B cell (primary cell): ENCODE measurements around the gene OPA1. TPM values are rescaled to one million over a fixed set of nuclear protein-coding genes. Genes with fewer than 3 reads are reported as not detected.

Experiments
- ATAC-seq: fragments of 200-7000 bp; cut with Tn5 transposase; one replicate; pipeline ENCODE4 v1.10.0; 2021; ENCODE audit warnings: low read depth, mild to moderate bottlenecking, moderate number of reproducible peaks, moderate library complexity
- CTCF ChIA-PET: fragments of 350-600 bp; sonication (Branson Sonifier 250); formaldehyde crosslinking; loops from one replicate; lab custom pipeline; 2021; ENCODE audit warnings: antibody characterized with exemption, inconsistent platforms; lab: Charles Lee
- POLR2A ChIA-PET: fragments of 350-600 bp; sonication (Branson Sonifier 250); formaldehyde crosslinking; loops from one replicate; lab custom pipeline; 2021; ENCODE audit warnings: antibody characterized with exemption; lab: Charles Lee
- DNase-seq: peaks from one replicate; pipeline ENCODE4 v3.0.0; 2013
- H2AFZ ChIP-seq: 2 replicates; pipeline ENCODE4 v1.6.1; 2012; ENCODE audit warnings: mild to moderate bottlenecking, low read depth, low read length; ENCODE audit not compliant: insufficient read depth, poor library complexity, severe bottlenecking
- H3K27ac ChIP-seq, 2 donors: 1 replicate in 1 of 2; 2 replicates in 1 of 2; pipeline ENCODE4 v1.5.1; 2012 to 2013; ENCODE audit warnings: low read length in 2 of 2, mild to moderate bottlenecking in 2 of 2, moderate library complexity in 1 of 2
- H3K27me3 ChIP-seq, 4 experiments: fragments of 200-600 bp in 1 of 4; sonication (generic) in 1 of 4; replicated peaks in 1 of 4; 1 replicate in 2 of 4; 2 replicates in 2 of 4; pipeline versions ENCODE4 v1.6.1 to v1.7.0; 2013 to 2016; ENCODE audit warnings: low read length in 3 of 4, mild to moderate bottlenecking in 2 of 4, mixed read lengths in 1 of 4, moderate library complexity in 1 of 4; ENCODE audit not compliant: insufficient read depth in 4 of 4, control insufficient read depth in 3 of 4; ENCODE audit errors: control extremely low read depth in 1 of 4
- H3K36me3 ChIP-seq, 2 experiments: replicated peaks in 1 of 2; 1 replicate in 1 of 2; 2 replicates in 1 of 2; pipeline versions ENCODE4 v1.6.1 to v1.7.1; 2013; ENCODE audit warnings: low read length in 1 of 2; ENCODE audit not compliant: insufficient read depth in 2 of 2, control insufficient read depth in 1 of 2; ENCODE audit errors: control extremely low read depth in 1 of 2, extremely low read depth in 1 of 2
- H3K4me1 ChIP-seq, 2 donors: fragments of 200-600 bp in 1 of 2; sonication (generic) in 1 of 2; 1 replicate in 1 of 2; 2 replicates in 1 of 2; pipeline versions ENCODE4 v1.5.1 to v1.6.1; 2013 to 2017; ENCODE audit warnings: low read length in 2 of 2; ENCODE audit not compliant: control insufficient read depth in 2 of 2, insufficient read depth in 2 of 2
- H3K4me2 ChIP-seq: replicated peaks from 2 replicates; pipeline ENCODE3; 2012; ENCODE audit warnings: mild to moderate bottlenecking, low read depth, low read length; ENCODE audit not compliant: poor library complexity, severe bottlenecking
- H3K4me3 ChIP-seq, 5 experiments: fragments of 200-600 bp in 1 of 5; sonication (generic) in 1 of 5; 1 replicate in 3 of 5; 2 replicates in 2 of 5; pipeline versions ENCODE4 v1.5.1 to v1.7.0; 2011 to 2016; ENCODE audit warnings: low read length in 4 of 5, mild to moderate bottlenecking in 4 of 5, low read depth in 2 of 5, control low read depth in 1 of 5, moderate library complexity in 1 of 5; ENCODE audit not compliant: insufficient read depth in 1 of 5; ENCODE audit errors: control extremely low read depth in 1 of 5, extremely low read depth in 1 of 5
- H3K79me2 ChIP-seq: fragments of 200-600 bp; sonication (generic); one replicate; pipeline ENCODE4 v1.6.0; 2016; ENCODE audit warnings: low read length; ENCODE audit not compliant: control insufficient read depth, insufficient read depth
- H3K9ac ChIP-seq: fragments of 200-600 bp; sonication (generic); 2 replicates; pipeline ENCODE4 v1.6.1; 2017; ENCODE audit warnings: mild to moderate bottlenecking, low read length, moderate library complexity
- H3K9me3 ChIP-seq, 3 donors: one replicate each; pipeline versions ENCODE4 v1.6.1 to v1.7.1; 2013; ENCODE audit warnings: low read length in 2 of 3; ENCODE audit not compliant: control insufficient read depth in 2 of 3, insufficient read depth in 1 of 3; ENCODE audit errors: control extremely low read depth in 1 of 3
- H4K20me1 ChIP-seq: 2 replicates; pipeline ENCODE4 v1.6.0; 2012; ENCODE audit warnings: mild to moderate bottlenecking, low read length; ENCODE audit not compliant: insufficient read depth, control insufficient read depth, poor library complexity, severe bottlenecking
- H3K27ac Mint-ChIP-seq: one replicate; pipeline ENCODE4 v1.8.0; 2021; ENCODE audit warnings: mixed read lengths
- H3K27me3 Mint-ChIP-seq: one replicate; pipeline ENCODE4 v1.8.0; 2021; ENCODE audit warnings: mixed read lengths
- H3K4me1 Mint-ChIP-seq: one replicate; pipeline ENCODE4 v1.8.0; 2021; ENCODE audit warnings: mixed read lengths
- H3K4me3 Mint-ChIP-seq: one replicate; pipeline ENCODE4 v1.8.0; 2021; ENCODE audit warnings: mixed read lengths
- H3K9me3 Mint-ChIP-seq: one replicate; pipeline ENCODE4 v1.8.0; 2022; ENCODE audit warnings: mixed read lengths; ENCODE audit not compliant: insufficient read depth
- EZH2 ChIP-seq: IDR thresholded peaks from 2 replicates; pipeline ENCODE4 v1.6.1; 2012; ENCODE audit warnings: borderline replicate concordance, low read depth, mild to moderate bottlenecking, moderate library complexity, low read length; ENCODE audit not compliant: insufficient read depth, poor library complexity, severe bottlenecking
- WGBS: methylation state at CpG from one replicate; pipeline ENCODE4 v1.1.5; 2013; ENCODE audit warnings: missing lambda C conversion rate; ENCODE audit not compliant: insufficient coverage; 5-methylcytosine and 5-hydroxymethylcytosine counted together
- intact Hi-C: fragments of 100-400 bp; cut with micrococcal nuclease; formaldehyde crosslinking; loops from one replicate; pipeline ENCODE4 v1.10.0; 2022
- polyA plus RNA-seq: library from polyadenylated mRNA; depleted of rRNA; stranded (reverse); fragments of >200 nt; gene quantifications from 2 replicates; pipeline ENCODE4 v1.2.3, GENCODE V29; 2012
- total RNA-seq, 2 donors: library from RNA; stranded (reverse); fragments of 120-200 nt in 1 of 2; gene quantifications; 1 replicate in 1 of 2; 2 replicates in 1 of 2; pipeline versions ENCODE4 v1.2.3 to v1.2.4, GENCODE V29; 2013 to 2022
- TF ChIP-seq, protein P1 (sequence below): fragments of 200-600 bp; IDR thresholded peaks from one replicate; pipeline ENCODE4 v1.8.0; 2022; ENCODE audit warnings: antibody characterized with exemption, mild to moderate bottlenecking

Gene OPA1
- total and polyA plus RNA-seq, 2 donors (not counting 1 experiment from before 2014, with no cell fraction given) = 9.1 to 62.8 TPM

DNA sequence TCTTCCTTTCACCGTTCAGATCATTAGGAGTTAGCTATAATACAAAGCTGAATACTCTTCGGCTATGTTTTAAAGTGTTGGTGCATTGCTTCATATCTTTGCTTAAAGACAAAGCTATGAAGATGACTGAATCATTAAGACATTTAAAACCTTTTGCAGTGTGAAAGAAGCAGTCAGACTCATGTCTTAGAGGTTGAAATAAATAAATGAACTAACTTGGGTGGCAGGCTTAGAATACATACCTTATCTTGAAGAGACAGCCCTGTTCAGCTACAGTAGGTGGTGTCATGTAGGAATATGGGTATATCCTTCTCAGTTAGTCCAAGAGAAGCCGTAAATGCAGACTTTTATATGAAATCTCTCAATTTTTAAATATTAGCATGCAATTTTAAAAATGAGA lies 63.4 kb downstream of the OPA1 start:
- no peaks in the 10 kb centered on the region for H3K79me2 ChIP-seq
- WGBS = 100% methylated on average over 1 of the region's 3 CpGs
- H3K4me2 ChIP-seq = no peak overlapping the region
- no peaks in the 10 kb centered on the region for H3K27me3 Mint-ChIP-seq
- DNase-seq (no peak), ATAC-seq (no peak)
- no peak overlapping the region for H2AFZ ChIP-seq
- H4K20me1 ChIP-seq = no peaks in the 10 kb centered on the region
- intact Hi-C loops = no loop called here
- no peak overlapping the region for H3K27ac ChIP-seq
- H3K9me3 ChIP-seq = no peaks in the 10 kb centered on the region
- peaks cover 10 to 46% of the 10 kb centered on the region in 2 experiments for H3K36me3 ChIP-seq
- H3K27me3 ChIP-seq = no peaks in the 10 kb centered on the region
- H3K27ac Mint-ChIP-seq = no peak overlapping the region
- no peak overlapping the region for H3K4me3 Mint-ChIP-seq
- no peak overlapping the region for H3K4me3 ChIP-seq
- ChIA-PET POLR2A (no interaction called here), CTCF (interaction anchor here (1.2 to 1.5 kb wide), 2 partner anchors 9 to 659 kb away, joined by 3 to 4 read pairs; no protein-coding TSS in a partner anchor)
- TF ChIP-seq, protein P1, sequence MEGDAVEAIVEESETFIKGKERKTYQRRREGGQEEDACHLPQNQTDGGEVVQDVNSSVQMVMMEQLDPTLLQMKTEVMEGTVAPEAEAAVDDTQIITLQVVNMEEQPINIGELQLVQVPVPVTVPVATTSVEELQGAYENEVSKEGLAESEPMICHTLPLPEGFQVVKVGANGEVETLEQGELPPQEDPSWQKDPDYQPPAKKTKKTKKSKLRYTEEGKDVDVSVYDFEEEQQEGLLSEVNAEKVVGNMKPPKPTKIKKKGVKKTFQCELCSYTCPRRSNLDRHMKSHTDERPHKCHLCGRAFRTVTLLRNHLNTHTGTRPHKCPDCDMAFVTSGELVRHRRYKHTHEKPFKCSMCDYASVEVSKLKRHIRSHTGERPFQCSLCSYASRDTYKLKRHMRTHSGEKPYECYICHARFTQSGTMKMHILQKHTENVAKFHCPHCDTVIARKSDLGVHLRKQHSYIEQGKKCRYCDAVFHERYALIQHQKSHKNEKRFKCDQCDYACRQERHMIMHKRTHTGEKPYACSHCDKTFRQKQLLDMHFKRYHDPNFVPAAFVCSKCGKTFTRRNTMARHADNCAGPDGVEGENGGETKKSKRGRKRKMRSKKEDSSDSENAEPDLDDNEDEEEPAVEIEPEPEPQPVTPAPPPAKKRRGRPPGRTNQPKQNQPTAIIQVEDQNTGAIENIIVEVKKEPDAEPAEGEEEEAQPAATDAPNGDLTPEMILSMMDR = no peak
- no peak for TF ChIP-seq EZH2
- no peaks in the 10 kb centered on the region for H3K4me1 ChIP-seq
- H3K9ac ChIP-seq = no peak overlapping the region
- no peaks in the 10 kb centered on the region for H3K4me1 Mint-ChIP-seq
- no peaks in the 10 kb centered on the region for H3K9me3 Mint-ChIP-seq

DNA sequence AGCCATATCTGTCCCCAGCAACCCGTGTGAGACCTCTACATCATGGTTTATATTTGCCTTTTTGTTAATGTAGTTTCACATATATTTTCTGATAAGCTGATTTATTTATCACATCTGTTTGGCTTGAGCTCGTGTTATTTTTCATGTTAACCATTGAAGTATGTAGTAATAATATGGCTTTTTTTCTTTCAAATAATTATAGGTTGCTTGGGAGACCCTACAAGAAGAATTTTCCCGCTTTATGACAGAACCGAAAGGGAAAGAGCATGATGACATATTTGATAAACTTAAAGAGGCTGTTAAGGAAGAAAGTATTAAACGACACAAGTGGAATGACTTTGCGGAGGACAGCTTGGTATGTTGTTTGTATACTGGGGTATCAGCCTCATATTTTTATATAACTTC lies 63.9 kb downstream of the OPA1 start:
- WGBS = no CpG with 5 or more reads among the region's 6 CpGs
- Histone ChIP-seq H3K4me2 (no peak overlapping the region), H3K4me3 (no peak overlapping the region), H3K36me3 (peaks cover 10 to 46% of the 10 kb centered on the region in 2 experiments), H3K9me3 (no peaks in the 10 kb centered on the region), H4K20me1 (no peaks in the 10 kb centered on the region), H3K9ac (no peak overlapping the region), H3K27me3 (no peaks in the 10 kb centered on the region), H3K27ac (no peak overlapping the region), H3K4me1 (no peaks in the 10 kb centered on the region), H3K79me2 (no peaks in the 10 kb centered on the region), H2AFZ (no peak overlapping the region)
- H3K27me3 Mint-ChIP-seq = no peaks in the 10 kb centered on the region
- no peaks in the 10 kb centered on the region for H3K4me1 Mint-ChIP-seq
- TF ChIP-seq, protein P1 = no peak
- no peak for TF ChIP-seq EZH2
- DNase-seq (no peak), ATAC-seq (no peak)
- no peak overlapping the region for H3K27ac Mint-ChIP-seq
- POLR2A ChIA-PET = no interaction called here
- intact Hi-C loops = no loop called here
- CTCF ChIA-PET = interaction anchor here (1.2 to 2.0 kb wide), 3 partner anchors 9 to 687 kb away, joined by 3 to 5 read pairs (median 4); no protein-coding TSS in a partner anchor
- H3K4me3 Mint-ChIP-seq = no peak overlapping the region
- H3K9me3 Mint-ChIP-seq = no peaks in the 10 kb centered on the region
